ENCODE measurements around the gene GPR55. TPM values are rescaled to one million over a fixed set of nuclear protein-coding genes. Genes with fewer than 3 reads are reported as not detected.
"Not testable (repeated sequence)": the region's sequence is repeated elsewhere in the genome, so short reads cannot be mapped to it uniquely, and the experiment has no call there.

The GPR55 gene
- 0.24 TPM in 1 of 2 replicates, not detected in the other for total RNA-seq (ENCODE audit: low replicate concordance)
- long read RNA-seq, result 0 reads

- no peaks in the 10 kb centered on the region for H3K4me1 Mint-ChIP-seq (ENCODE audit: unreplicated experiment)
- no peaks in the 10 kb centered on the region for H3K36me3 Mint-ChIP-seq
- no peak within 1 kb of the TSS for H3K4me3 Mint-ChIP-seq
- H3K27ac Mint-ChIP-seq, result no peak within 1 kb of the TSS
- H3K9me3 Mint-ChIP-seq, result no peaks in the 10 kb centered on the region
- H3K27me3 Mint-ChIP-seq, result peaks cover 4% of the 10 kb centered on the region
- TF ChIP-seq CTCF (conservative IDR thresholded peaks at IDR 0.05), result peak; percentile 49
- DNase-seq (ENCODE audit: extremely low spot score, unreplicated experiment), result no peak
Observed at GRCh38 chr2:230924470-230925341, at the start of gene GPR55. TSS of gene GPR55 (minus strand) at chr2:230925242. CDS start at chr2:230910962, 14,280 bp downstream.

- peaks cover 7% of the 10 kb centered on the region for H3K27me3 Mint-ChIP-seq
- TF ChIP-seq CTCF (conservative IDR thresholded peaks at IDR 0.05), result no peak
- H3K27ac Mint-ChIP-seq, result no peak overlapping the region
- no peak for DNase-seq (ENCODE audit: extremely low spot score, unreplicated experiment)
- no peaks in the 10 kb centered on the region for H3K36me3 Mint-ChIP-seq
- no peak overlapping the region for H3K4me3 Mint-ChIP-seq
- H3K4me1 Mint-ChIP-seq (ENCODE audit: unreplicated experiment), result peaks cover 9% of the 10 kb centered on the region
- H3K9me3 Mint-ChIP-seq, result no peaks in the 10 kb centered on the region
Observed at GRCh38 chr2:230974096-230974913, 49.3 kb upstream of the GPR55 start.

GRCh38 chr2:230972046-230972445, 47.0 kb upstream of the GPR55 start:
- Mint-ChIP-seq H3K9me3 (no peaks in the 10 kb centered on the region), H3K4me1 (ENCODE audit: unreplicated experiment) (peaks cover 9% of the 10 kb centered on the region), H3K27me3 (peaks cover 4% of the 10 kb centered on the region), H3K27ac (no peak overlapping the region), H3K4me3 (no peak overlapping the region), H3K36me3 (no peaks in the 10 kb centered on the region)
- DNase-seq (ENCODE audit: extremely low spot score, unreplicated experiment), result no peak
- TF ChIP-seq CTCF (conservative IDR thresholded peaks at IDR 0.05), result no peak

- no peaks in the 10 kb centered on the region for H3K36me3 Mint-ChIP-seq
- H3K4me1 Mint-ChIP-seq (ENCODE audit: unreplicated experiment), result no peaks in the 10 kb centered on the region
- TF ChIP-seq CTCF (conservative IDR thresholded peaks at IDR 0.05), result no peak
- no peaks in the 10 kb centered on the region for H3K27me3 Mint-ChIP-seq
- DNase-seq (ENCODE audit: extremely low spot score, unreplicated experiment), result no peak
- H3K27ac Mint-ChIP-seq, result no peak overlapping the region
- no peak overlapping the region for H3K4me3 Mint-ChIP-seq
- no peaks in the 10 kb centered on the region for H3K9me3 Mint-ChIP-seq
Observed at GRCh38 chr2:230969659-230970015, 44.6 kb upstream of the GPR55 start.

- no peaks in the 10 kb centered on the region for H3K9me3 Mint-ChIP-seq
- TF ChIP-seq CTCF (conservative IDR thresholded peaks at IDR 0.05), result no peak
- DNase-seq (ENCODE audit: extremely low spot score, unreplicated experiment), result no peak
- no peak overlapping the region for H3K4me3 Mint-ChIP-seq
- H3K27me3 Mint-ChIP-seq, result no peaks in the 10 kb centered on the region
- no peak overlapping the region for H3K27ac Mint-ChIP-seq
- no peaks in the 10 kb centered on the region for H3K36me3 Mint-ChIP-seq
- H3K4me1 Mint-ChIP-seq (ENCODE audit: unreplicated experiment), result no peaks in the 10 kb centered on the region
Observed at GRCh38 chr2:230968921-230969658, 44.0 kb upstream of the GPR55 start.

GRCh38 chr2:230968314-230968713, 43.3 kb upstream of the GPR55 start:
- H3K4me1 Mint-ChIP-seq (ENCODE audit: unreplicated experiment); H3K4me3 Mint-ChIP-seq; H3K9me3 Mint-ChIP-seq; H3K27me3 Mint-ChIP-seq; H3K27ac Mint-ChIP-seq; H3K36me3 Mint-ChIP-seq; DNase-seq (ENCODE audit: extremely low spot score, unreplicated experiment): not testable (repeated sequence)

Data from type B pancreatic cell (in vitro differentiated cells).